DOHH2 (cell line): ENCODE results near the gene PRDM16.

ENCODE experiments used
- EZH2phosphoT487 ChIP-seq: fragments of 200-600 bp; sonication (generic); IDR thresholded peaks from 2 replicates; pipeline ENCODE4 v1.6.1; 2017; ENCODE audit warnings: borderline replicate concordance, mild to moderate bottlenecking, antibody characterized with exemption, low read length, moderate library complexity, mixed read lengths
- TF ChIP-seq, protein P1 (sequence below): fragments of 200-600 bp; sonication (generic); IDR thresholded peaks from one replicate; pipeline ENCODE4 v1.5.1; 2014; ENCODE audit warnings: antibody characterized with exemption, mild to moderate bottlenecking, low read depth, low read length; ENCODE audit not compliant: poor library complexity, severe bottlenecking

DNA sequence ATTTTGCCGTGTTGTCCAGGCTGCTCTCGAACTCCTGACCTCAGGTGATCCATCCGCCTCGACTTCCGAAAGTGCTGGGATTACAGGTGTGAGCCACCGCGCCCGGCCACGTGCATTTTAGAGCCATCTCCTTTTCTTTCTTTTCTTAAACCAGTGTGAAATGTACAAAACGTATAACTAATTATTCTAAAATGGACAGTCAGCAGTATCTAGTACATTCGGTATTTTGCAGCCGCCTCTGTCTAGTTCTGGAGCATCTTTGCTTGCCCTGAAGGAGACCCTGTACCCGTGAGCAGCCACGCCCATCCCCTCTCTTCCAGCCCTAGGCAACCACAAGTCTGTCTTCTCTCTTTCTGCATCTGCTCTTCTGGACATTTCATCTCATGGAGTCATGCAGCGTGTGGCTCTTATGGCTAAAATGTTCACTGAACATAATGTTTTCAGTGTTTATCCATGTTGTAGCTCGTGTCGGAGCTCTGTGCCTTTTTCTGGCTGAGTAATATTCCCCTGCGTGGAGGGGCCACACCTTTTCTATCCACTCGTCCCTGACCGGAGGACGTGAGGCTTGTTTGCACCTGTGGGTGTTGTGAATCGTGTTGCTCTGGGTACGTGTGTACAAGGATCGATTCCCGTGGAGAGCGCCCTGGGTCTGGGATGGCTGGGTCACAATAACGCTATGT is 198.0 kb downstream of the PRDM16 start:
- TF ChIP-seq, protein P1, sequence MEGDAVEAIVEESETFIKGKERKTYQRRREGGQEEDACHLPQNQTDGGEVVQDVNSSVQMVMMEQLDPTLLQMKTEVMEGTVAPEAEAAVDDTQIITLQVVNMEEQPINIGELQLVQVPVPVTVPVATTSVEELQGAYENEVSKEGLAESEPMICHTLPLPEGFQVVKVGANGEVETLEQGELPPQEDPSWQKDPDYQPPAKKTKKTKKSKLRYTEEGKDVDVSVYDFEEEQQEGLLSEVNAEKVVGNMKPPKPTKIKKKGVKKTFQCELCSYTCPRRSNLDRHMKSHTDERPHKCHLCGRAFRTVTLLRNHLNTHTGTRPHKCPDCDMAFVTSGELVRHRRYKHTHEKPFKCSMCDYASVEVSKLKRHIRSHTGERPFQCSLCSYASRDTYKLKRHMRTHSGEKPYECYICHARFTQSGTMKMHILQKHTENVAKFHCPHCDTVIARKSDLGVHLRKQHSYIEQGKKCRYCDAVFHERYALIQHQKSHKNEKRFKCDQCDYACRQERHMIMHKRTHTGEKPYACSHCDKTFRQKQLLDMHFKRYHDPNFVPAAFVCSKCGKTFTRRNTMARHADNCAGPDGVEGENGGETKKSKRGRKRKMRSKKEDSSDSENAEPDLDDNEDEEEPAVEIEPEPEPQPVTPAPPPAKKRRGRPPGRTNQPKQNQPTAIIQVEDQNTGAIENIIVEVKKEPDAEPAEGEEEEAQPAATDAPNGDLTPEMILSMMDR = no peak
- no peak for TF ChIP-seq EZH2phosphoT487
